Measurements from ENCODE around the gene COL6A2.

GRCh38 chr21:46113497-46114176 is 15.7 kb downstream of the COL6A2 start:
- TF ChIP-seq CTCF (IDR thresholded peaks at IDR 0.05; ENCODE audit: low read depth, low read length, poor library complexity, severe bottlenecking) (no peak), EZH2phosphoT487 (IDR thresholded peaks at IDR 0.05; ENCODE audit: borderline replicate concordance, low read length) (no peak)

Data from DOHH2 (cell line).